ENCODE measurements around the gene BMX. TPM values are rescaled to one million over a fixed set of nuclear protein-coding genes. Genes with fewer than 3 reads are reported as not detected.

Gene BMX
- total RNA-seq, 1 experiment from 2014 or later = not detected

GRCh38 chrX:15464704-15465103 lies 35.9 kb upstream of the BMX start:
- Histone ChIP-seq H3K23ac (ENCODE audit: insufficient read length, low read depth, low read length) (no peak overlapping the region), H3K27ac (ENCODE audit: insufficient read length, low read depth, low read length) (no peak overlapping the region), H3K27me3 (ENCODE audit: insufficient read depth, low read length) (no peaks in the 10 kb centered on the region), H3T11ph (ENCODE audit: low read length) (no peak overlapping the region), H4K8ac (replicated peaks; ENCODE audit: insufficient read length, low read depth, low read length) (no peak overlapping the region), H3K4me2 (ENCODE audit: insufficient read depth, insufficient read length, low read length) (no peak overlapping the region), H3K14ac (ENCODE audit: insufficient read depth, low read length) (no peak overlapping the region), H2AK5ac (ENCODE audit: insufficient read length, low read length) (no peak overlapping the region), H3K79me2 (ENCODE audit: insufficient read depth, low read length) (no peaks in the 10 kb centered on the region), H4K20me1 (ENCODE audit: control insufficient read depth, insufficient read depth, insufficient read length) (no peaks in the 10 kb centered on the region), H3K79me1 (ENCODE audit: insufficient read depth, low read depth, low read length, poor library complexity, severe bottlenecking) (no peaks in the 10 kb centered on the region), H3K4me1 (ENCODE audit: insufficient read depth, low read length) (no peaks in the 10 kb centered on the region; the same call in 1 of the 2 replicates), H2AFZ (ENCODE audit: low read length) (no peak overlapping the region), H2BK15ac (ENCODE audit: low read depth, low read length) (no peak overlapping the region), H2BK120ac (ENCODE audit: low read depth, low read length, poor library complexity, severe bottlenecking) (no peak overlapping the region), H4K5ac (ENCODE audit: insufficient read length, low read depth, low read length) (no peak overlapping the region), H2BK5ac (ENCODE audit: insufficient read length, low read length) (no peak overlapping the region), H3K56ac (ENCODE audit: insufficient read length, low read depth, low read length) (no peak overlapping the region), H2BK12ac (ENCODE audit: insufficient read length, low read depth, low read length) (no peak overlapping the region), H3K4ac (ENCODE audit: low read depth, low read length) (no peak overlapping the region), H3K9ac (ENCODE audit: extremely low read depth, insufficient read length, low read length) (no peak overlapping the region), H2BK20ac (ENCODE audit: low read depth, low read length, poor library complexity, severe bottlenecking) (no peak overlapping the region), H4K91ac (ENCODE audit: insufficient read length, low read depth, low read length) (no peak overlapping the region), H3K18ac (ENCODE audit: insufficient read length, low read depth, low read length) (no peak overlapping the region), H3K9me3 (ENCODE audit: control insufficient read depth, low read depth, low read length) (no peaks in the 10 kb centered on the region), H3K23me2 (ENCODE audit: insufficient read length, low read depth, low read length, poor library complexity, severe bottlenecking) (no peaks in the 10 kb centered on the region)
- Mint-ChIP-seq H3K9me3 (no peaks in the 10 kb centered on the region), H3K4me3 (no peak overlapping the region), H3K27me3 (ENCODE audit: low read depth) (no peaks in the 10 kb centered on the region), H3K36me3 (ENCODE audit: insufficient read depth in 1 of 3, low read depth in 3 of 3) (peaks cover 0 to 1% (median 0%) of the 10 kb centered on the region in 3 experiments; a peak in 2 of 7 replicates), H3K4me1 (peaks cover 15 to 37% of the 10 kb centered on the region in 2 experiments), H3K27ac (no peak overlapping the region)
- TF ChIP-seq, protein P1, sequence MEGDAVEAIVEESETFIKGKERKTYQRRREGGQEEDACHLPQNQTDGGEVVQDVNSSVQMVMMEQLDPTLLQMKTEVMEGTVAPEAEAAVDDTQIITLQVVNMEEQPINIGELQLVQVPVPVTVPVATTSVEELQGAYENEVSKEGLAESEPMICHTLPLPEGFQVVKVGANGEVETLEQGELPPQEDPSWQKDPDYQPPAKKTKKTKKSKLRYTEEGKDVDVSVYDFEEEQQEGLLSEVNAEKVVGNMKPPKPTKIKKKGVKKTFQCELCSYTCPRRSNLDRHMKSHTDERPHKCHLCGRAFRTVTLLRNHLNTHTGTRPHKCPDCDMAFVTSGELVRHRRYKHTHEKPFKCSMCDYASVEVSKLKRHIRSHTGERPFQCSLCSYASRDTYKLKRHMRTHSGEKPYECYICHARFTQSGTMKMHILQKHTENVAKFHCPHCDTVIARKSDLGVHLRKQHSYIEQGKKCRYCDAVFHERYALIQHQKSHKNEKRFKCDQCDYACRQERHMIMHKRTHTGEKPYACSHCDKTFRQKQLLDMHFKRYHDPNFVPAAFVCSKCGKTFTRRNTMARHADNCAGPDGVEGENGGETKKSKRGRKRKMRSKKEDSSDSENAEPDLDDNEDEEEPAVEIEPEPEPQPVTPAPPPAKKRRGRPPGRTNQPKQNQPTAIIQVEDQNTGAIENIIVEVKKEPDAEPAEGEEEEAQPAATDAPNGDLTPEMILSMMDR (conservative IDR thresholded peaks at IDR 0.05) = no peak
- DNase-seq = no peak

All from H9 (cell line).